Thoracic aorta (tissue), 2 donors: Measurements from ENCODE around the gene SHMT1. TPM values are rescaled to one million over a fixed set of nuclear protein-coding genes. Genes with fewer than 3 reads are reported as not detected.

Source experiments
- ATAC-seq: fragments of 150-250 bp; one replicate; pipeline ENCODE4 v1.8.0; 2017; ENCODE audit warnings: low read depth; ENCODE audit not compliant: insufficient number of reproducible peaks, low FRiP score
- DNase-seq: peaks from one replicate; pipeline ENCODE4 v3.0.0-alpha.2; 2020; ENCODE audit warnings: low spot score
- H3K27ac ChIP-seq, 2 donors: fragments of 200-600 bp; sonication (generic); 1 replicate in 1 of 2; 2 replicates in 1 of 2; pipeline ENCODE4 v1.5.1; 2016; ENCODE audit warnings: mild to moderate bottlenecking in 2 of 2, moderate library complexity in 2 of 2
- H3K27me3 ChIP-seq: fragments of 200-600 bp; sonication (generic); replicated peaks from 2 replicates; pipeline ENCODE4 v1.6.0; 2016; ENCODE audit warnings: mild to moderate bottlenecking; ENCODE audit not compliant: insufficient read depth
- H3K36me3 ChIP-seq: fragments of 200-600 bp; sonication (generic); one replicate; pipeline ENCODE4 v1.5.1; 2016
- H3K4me1 ChIP-seq, 2 donors: fragments of 200-600 bp; sonication (generic); 1 replicate in 1 of 2; 2 replicates in 1 of 2; pipeline versions ENCODE4 v1.5.1 to v1.6.0; 2016; ENCODE audit warnings: low read depth in 2 of 2, mild to moderate bottlenecking in 1 of 2; ENCODE audit not compliant: control insufficient read depth in 1 of 2
- H3K4me3 ChIP-seq: fragments of 200-600 bp; sonication (generic); 2 replicates; pipeline ENCODE4 v1.5.1; 2016; ENCODE audit warnings: mild to moderate bottlenecking
- H3K9me3 ChIP-seq: fragments of 200-600 bp; sonication (generic); 2 replicates; pipeline ENCODE4 v1.5.1; 2016
- total RNA-seq, 2 donors: library from RNA; depleted of rRNA; stranded (reverse); fragments of >200 nt; gene quantifications; one replicate each; pipeline versions ENCODE4 v1.1.0 to v1.2.3, GENCODE V29; 2016
- TF ChIP-seq, protein P1 (sequence below): fragments of 200-600 bp; sonication (generic); IDR thresholded peaks from one replicate; pipeline ENCODE4 v1.5.1; 2019; ENCODE audit warnings: antibody characterized with exemption

SHMT1 gene
- total RNA-seq, 2 donors from 2014 or later = 15.9 to 28.0 TPM

- no peaks in the 10 kb centered on the region for H3K9me3 ChIP-seq
- TF ChIP-seq, protein P1, sequence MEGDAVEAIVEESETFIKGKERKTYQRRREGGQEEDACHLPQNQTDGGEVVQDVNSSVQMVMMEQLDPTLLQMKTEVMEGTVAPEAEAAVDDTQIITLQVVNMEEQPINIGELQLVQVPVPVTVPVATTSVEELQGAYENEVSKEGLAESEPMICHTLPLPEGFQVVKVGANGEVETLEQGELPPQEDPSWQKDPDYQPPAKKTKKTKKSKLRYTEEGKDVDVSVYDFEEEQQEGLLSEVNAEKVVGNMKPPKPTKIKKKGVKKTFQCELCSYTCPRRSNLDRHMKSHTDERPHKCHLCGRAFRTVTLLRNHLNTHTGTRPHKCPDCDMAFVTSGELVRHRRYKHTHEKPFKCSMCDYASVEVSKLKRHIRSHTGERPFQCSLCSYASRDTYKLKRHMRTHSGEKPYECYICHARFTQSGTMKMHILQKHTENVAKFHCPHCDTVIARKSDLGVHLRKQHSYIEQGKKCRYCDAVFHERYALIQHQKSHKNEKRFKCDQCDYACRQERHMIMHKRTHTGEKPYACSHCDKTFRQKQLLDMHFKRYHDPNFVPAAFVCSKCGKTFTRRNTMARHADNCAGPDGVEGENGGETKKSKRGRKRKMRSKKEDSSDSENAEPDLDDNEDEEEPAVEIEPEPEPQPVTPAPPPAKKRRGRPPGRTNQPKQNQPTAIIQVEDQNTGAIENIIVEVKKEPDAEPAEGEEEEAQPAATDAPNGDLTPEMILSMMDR = no peak
- H3K4me1 ChIP-seq = peaks cover 0 to 10% of the 10 kb centered on the region in 2 donors
- ATAC-seq = no peak
- H3K4me3 ChIP-seq = no peak overlapping the region
- H3K36me3 ChIP-seq = peaks cover 38% of the 10 kb centered on the region
- no peak for DNase-seq
- H3K27ac ChIP-seq = no peak overlapping the region
- no peaks in the 10 kb centered on the region for H3K27me3 ChIP-seq
These were observed 39.0 kb downstream of the SHMT1 start for GRCh38 chr17:18324140-18325050.

DNA sequence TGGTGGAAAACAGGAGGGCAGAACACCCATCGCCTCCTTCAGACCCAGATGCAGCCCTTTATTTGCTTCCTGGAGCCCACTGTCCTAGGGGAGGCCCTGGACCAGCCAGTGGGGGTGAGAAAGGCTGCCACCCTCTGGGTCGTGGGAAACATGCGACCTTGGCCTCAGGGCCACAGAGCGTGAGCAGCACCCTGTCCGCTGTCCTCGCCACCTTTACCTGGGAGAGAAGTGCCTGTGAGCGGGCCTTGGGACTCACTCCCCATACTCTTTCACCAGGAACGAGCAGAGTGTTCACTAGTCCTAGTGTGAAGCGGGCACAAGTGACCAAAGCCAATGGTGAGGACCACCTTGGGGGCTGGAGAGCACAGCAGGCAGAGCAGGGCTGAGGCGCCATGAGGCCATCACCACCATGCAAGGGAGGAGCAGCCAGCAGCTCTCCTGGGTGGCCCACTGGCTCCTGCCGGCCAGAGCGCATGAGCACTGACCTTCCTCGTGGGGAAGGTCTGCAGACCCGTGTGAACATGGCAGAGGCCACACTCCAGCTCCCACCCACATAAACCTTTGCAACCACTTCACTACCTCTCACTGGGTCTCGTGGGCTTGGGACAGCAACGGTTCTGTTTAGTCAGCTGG is 39.7 kb downstream of the SHMT1 start:
- H3K9me3 ChIP-seq = no peaks in the 10 kb centered on the region
- TF ChIP-seq, protein P1 = no peak
- no peak overlapping the region for H3K27ac ChIP-seq
- H3K27me3 ChIP-seq = no peaks in the 10 kb centered on the region
- peaks cover 30% of the 10 kb centered on the region for H3K36me3 ChIP-seq
- H3K4me3 ChIP-seq = no peak overlapping the region
- peaks cover 3 to 18% of the 10 kb centered on the region in 2 donors for H3K4me1 ChIP-seq
- DNase-seq = no peak
- ATAC-seq = no peak

- Histone ChIP-seq H3K27ac (no peak overlapping the region), H3K27me3 (no peaks in the 10 kb centered on the region), H3K9me3 (no peaks in the 10 kb centered on the region), H3K4me1 (peaks cover 9 to 24% of the 10 kb centered on the region in 2 donors), H3K36me3 (peaks cover 29% of the 10 kb centered on the region), H3K4me3 (no peak overlapping the region)
- DNase-seq = no peak
- TF ChIP-seq, protein P1 = no peak
- no peak for ATAC-seq
These were observed 40.3 kb downstream of the SHMT1 start for GRCh38 chr17:18323007-18323406.

DNA sequence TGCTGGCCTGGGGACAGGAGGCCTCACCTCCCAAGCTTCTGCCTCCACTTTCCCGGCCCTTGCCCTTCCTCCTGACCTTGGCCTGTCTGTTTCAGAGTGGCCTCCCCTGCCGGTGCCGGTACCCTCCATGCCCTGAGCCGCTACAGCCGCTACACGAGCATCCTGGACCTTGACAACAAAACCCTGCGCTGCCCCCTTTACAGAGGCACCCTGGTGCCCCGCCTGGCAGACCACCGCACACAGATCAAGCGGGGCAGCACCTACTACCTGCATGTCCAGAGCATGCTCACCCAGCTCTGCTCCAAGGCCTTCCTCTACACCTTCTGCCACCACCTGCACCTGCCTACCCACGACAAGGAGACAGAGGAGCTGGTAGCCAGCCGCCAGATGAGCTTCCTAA is 40.8 kb downstream of the SHMT1 start:
- ATAC-seq = no peak
- Histone ChIP-seq H3K4me3 (no peak overlapping the region), H3K4me1 (peaks cover 14 to 29% of the 10 kb centered on the region in 2 donors), H3K27me3 (no peaks in the 10 kb centered on the region), H3K27ac (no peak overlapping the region), H3K9me3 (no peaks in the 10 kb centered on the region), H3K36me3 (peaks cover 28% of the 10 kb centered on the region)
- DNase-seq = no peak
- TF ChIP-seq, protein P1 = no peak

DNA sequence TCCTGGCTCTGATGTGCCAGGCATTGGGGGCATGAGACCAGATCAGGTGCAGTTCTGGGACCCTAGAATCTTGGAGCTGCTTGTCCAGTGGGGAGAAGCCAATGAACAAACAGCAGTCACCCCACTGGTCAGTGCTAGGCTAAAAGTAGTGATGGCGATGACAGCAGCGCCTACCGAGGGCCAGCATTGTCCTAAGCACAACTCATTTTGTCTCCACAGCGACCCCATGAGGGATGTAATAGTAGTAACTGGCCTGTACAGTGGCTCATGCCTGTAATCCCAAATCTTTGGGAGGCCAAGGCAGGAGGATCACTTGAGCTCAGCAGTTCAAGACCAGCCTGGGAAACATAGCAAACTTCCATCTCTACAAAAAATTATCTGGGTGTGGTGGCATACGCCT is 42.0 kb downstream of the SHMT1 start:
- Histone ChIP-seq H3K27ac (no peak overlapping the region), H3K36me3 (peaks cover 23% of the 10 kb centered on the region), H3K9me3 (no peaks in the 10 kb centered on the region), H3K27me3 (no peaks in the 10 kb centered on the region), H3K4me1 (peaks cover 16 to 41% of the 10 kb centered on the region in 2 donors), H3K4me3 (no peak overlapping the region)
- ATAC-seq (no peak), DNase-seq (no peak)
- TF ChIP-seq, protein P1 = peak; percentile 7
